ENCODE measurements around the gene PRDM16. TPM values are rescaled to one million over a fixed set of nuclear protein-coding genes. Genes with fewer than 3 reads are reported as not detected.

PRDM16 gene
- total RNA-seq, 1 donor = 6.5 TPM

GRCh38 chr1:3433076-3433475 lies 364.1 kb downstream of the PRDM16 start:
- H3K36me3 ChIP-seq (ENCODE audit: insufficient read depth, low read length) = no peaks in the 10 kb centered on the region
- no peaks in the 10 kb centered on the region for H3K79me2 ChIP-seq (ENCODE audit: insufficient read depth, low read length)
- H3K9me3 ChIP-seq (ENCODE audit: low read depth, low read length) = no peaks in the 10 kb centered on the region
- no peak for DNase-seq (ENCODE audit: insufficient read length, low spot score, missing footprints)
- H3K4me1 ChIP-seq (ENCODE audit: insufficient read depth, low read length) = no peaks in the 10 kb centered on the region
- H3K27ac ChIP-seq (ENCODE audit: low read depth, low read length) = no peak overlapping the region
- no peak overlapping the region for H3K4me3 ChIP-seq (ENCODE audit: insufficient read depth, low read length)
- no peak overlapping the region for H3K4me2 ChIP-seq (ENCODE audit: insufficient read depth, low read length)
- no peaks in the 10 kb centered on the region for H4K20me1 ChIP-seq (ENCODE audit: insufficient read depth, low read length)
- H3K27me3 ChIP-seq (ENCODE audit: insufficient read depth, low read length) = no peaks in the 10 kb centered on the region
- no peak overlapping the region for H2AFZ ChIP-seq (ENCODE audit: low read length)
- TF ChIP-seq CTCF (IDR thresholded peaks at IDR 0.05; ENCODE audit: extremely low read depth, low read depth, low read length) = no peak

GRCh38 chr1:3433596-3434320 lies 364.8 kb downstream of the PRDM16 start:
- DNase-seq (ENCODE audit: insufficient read length, low spot score, missing footprints) = no peak
- Histone ChIP-seq H3K36me3 (ENCODE audit: insufficient read depth, low read length) (no peaks in the 10 kb centered on the region), H4K20me1 (ENCODE audit: insufficient read depth, low read length) (no peaks in the 10 kb centered on the region), H3K4me2 (ENCODE audit: insufficient read depth, low read length) (no peak overlapping the region), H3K9me3 (ENCODE audit: low read depth, low read length) (no peaks in the 10 kb centered on the region), H2AFZ (ENCODE audit: low read length) (no peak overlapping the region), H3K4me3 (ENCODE audit: insufficient read depth, low read length) (no peak overlapping the region), H3K79me2 (ENCODE audit: insufficient read depth, low read length) (no peaks in the 10 kb centered on the region), H3K27ac (ENCODE audit: low read depth, low read length) (no peak overlapping the region), H3K27me3 (ENCODE audit: insufficient read depth, low read length) (peaks cover 3% of the 10 kb centered on the region), H3K4me1 (ENCODE audit: insufficient read depth, low read length) (no peaks in the 10 kb centered on the region)
- no peak for TF ChIP-seq CTCF (IDR thresholded peaks at IDR 0.05; ENCODE audit: extremely low read depth, low read depth, low read length)

- H3K4me2 ChIP-seq (ENCODE audit: insufficient read depth, low read length) = no peak overlapping the region
- no peaks in the 10 kb centered on the region for H4K20me1 ChIP-seq (ENCODE audit: insufficient read depth, low read length)
- H3K27me3 ChIP-seq (ENCODE audit: insufficient read depth, low read length) = peaks cover 3% of the 10 kb centered on the region
- no peaks in the 10 kb centered on the region for H3K36me3 ChIP-seq (ENCODE audit: insufficient read depth, low read length)
- no peaks in the 10 kb centered on the region for H3K79me2 ChIP-seq (ENCODE audit: insufficient read depth, low read length)
- H3K27ac ChIP-seq (ENCODE audit: low read depth, low read length) = no peak overlapping the region
- H3K4me3 ChIP-seq (ENCODE audit: insufficient read depth, low read length) = no peak overlapping the region
- DNase-seq (ENCODE audit: insufficient read length, low spot score, missing footprints) = no peak
- no peaks in the 10 kb centered on the region for H3K9me3 ChIP-seq (ENCODE audit: low read depth, low read length)
- H3K4me1 ChIP-seq (ENCODE audit: insufficient read depth, low read length) = no peaks in the 10 kb centered on the region
- TF ChIP-seq CTCF (IDR thresholded peaks at IDR 0.05; ENCODE audit: extremely low read depth, low read depth, low read length) = no peak
- H2AFZ ChIP-seq (ENCODE audit: low read length) = no peak overlapping the region
Measured at GRCh38 chr1:3434406-3435110, 365.6 kb downstream of the PRDM16 start.

- H3K27me3 ChIP-seq (ENCODE audit: insufficient read depth, low read length) = peaks cover 6% of the 10 kb centered on the region
- TF ChIP-seq CTCF (IDR thresholded peaks at IDR 0.05; ENCODE audit: extremely low read depth, low read depth, low read length) = no peak
Measured at GRCh38 chr1:3435666-3436065, 366.7 kb downstream of the PRDM16 start.

More at GRCh38 chr1:3435666-3436065, 366.7 kb downstream of the PRDM16 start:
- H3K4me1 ChIP-seq (ENCODE audit: insufficient read depth, low read length) = no peaks in the 10 kb centered on the region
- H3K27ac ChIP-seq (ENCODE audit: low read depth, low read length) = no peak overlapping the region
- H3K4me2 ChIP-seq (ENCODE audit: insufficient read depth, low read length) = no peak overlapping the region
- H4K20me1 ChIP-seq (ENCODE audit: insufficient read depth, low read length) = no peaks in the 10 kb centered on the region
- H3K9me3 ChIP-seq (ENCODE audit: low read depth, low read length) = no peaks in the 10 kb centered on the region
- H3K4me3 ChIP-seq (ENCODE audit: insufficient read depth, low read length) = no peak overlapping the region
- H2AFZ ChIP-seq (ENCODE audit: low read length) = no peak overlapping the region
- no peaks in the 10 kb centered on the region for H3K36me3 ChIP-seq (ENCODE audit: insufficient read depth, low read length)
- DNase-seq (ENCODE audit: insufficient read length, low spot score, missing footprints) = no peak
- H3K79me2 ChIP-seq (ENCODE audit: insufficient read depth, low read length) = no peaks in the 10 kb centered on the region

Measured in osteoblast (primary cell).